Heart left ventricle (tissue), 13 donors: Measurements from ENCODE around the gene HTR4.

Experiments used
- POLR2A ChIP-seq, 2 donors: fragments of 450-650 bp; IDR thresholded peaks; one replicate each; pipeline ENCODE4 v1.6.1; 2017; ENCODE audit warnings: antibody characterized with exemption in 2 of 2, mild to moderate bottlenecking in 2 of 2, moderate library complexity in 2 of 2
- TF ChIP-seq, protein P1 (sequence below), 12 donors: fragments of 200-600 bp; sonication (generic) in 4 of 12; IDR thresholded peaks; one replicate each; pipeline versions ENCODE4 v1.5.0 to v1.8.0; 2018 to 2022; ENCODE audit warnings: antibody characterized with exemption in 12 of 12, mild to moderate bottlenecking in 5 of 12
- donor health status: ischemic (EF 13 %, LVEDD 7.1; RV severe dilation, severe dysfunction).
- donor health status: DM: no; HTN: yes; CAD: no.
- donor health status: DM: no; HTN: no; CAD: no.
- donor health status: ischemic (EF 25% LVEDD 6.9; RV normal size, moderate dysfunction).
- donor health status: ischemic (EF 25% LVEDD 5.7; RV mildly dilated, moderate dysfunction).
- donor health status: ischemic (EF 35%, LVEDD 5.7; RV mildly dilated, moderate dysfunction).
- donor health status: nonischemic (EF 11% LVEDD 7.7; RV severe dilation, severe dysfunction).
- donor health status: DM: yes; HTN: yes; CAD: no.
- donor health status: PGD.
- donor health status: ischemic (EF 29% LVEDD 5.4; RV normal size, mild dysfunction).
- donor health status: nonischemic (EF 23%, LVEDD 6.1; RV moderate dilation, normal function).

DNA sequence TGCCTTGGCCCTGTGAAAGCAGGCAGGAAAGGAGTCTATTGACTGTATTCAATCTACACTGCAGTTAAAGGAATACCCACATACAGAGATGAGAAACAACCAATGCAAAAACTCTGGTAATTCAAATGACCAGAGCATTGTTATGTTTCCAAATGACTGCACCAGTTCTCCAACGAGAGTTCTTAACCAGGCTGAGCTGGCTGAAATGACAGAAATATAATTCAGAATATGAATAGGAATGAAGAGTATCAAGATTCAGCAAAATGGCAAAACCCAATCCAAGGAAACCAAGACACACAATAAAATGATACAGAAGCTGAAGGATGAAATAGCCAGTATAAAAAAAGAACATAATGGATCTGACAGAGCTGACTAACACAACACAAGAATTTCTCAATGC lies 119.1 kb downstream of the HTR4 start:
- TF ChIP-seq, protein P1, sequence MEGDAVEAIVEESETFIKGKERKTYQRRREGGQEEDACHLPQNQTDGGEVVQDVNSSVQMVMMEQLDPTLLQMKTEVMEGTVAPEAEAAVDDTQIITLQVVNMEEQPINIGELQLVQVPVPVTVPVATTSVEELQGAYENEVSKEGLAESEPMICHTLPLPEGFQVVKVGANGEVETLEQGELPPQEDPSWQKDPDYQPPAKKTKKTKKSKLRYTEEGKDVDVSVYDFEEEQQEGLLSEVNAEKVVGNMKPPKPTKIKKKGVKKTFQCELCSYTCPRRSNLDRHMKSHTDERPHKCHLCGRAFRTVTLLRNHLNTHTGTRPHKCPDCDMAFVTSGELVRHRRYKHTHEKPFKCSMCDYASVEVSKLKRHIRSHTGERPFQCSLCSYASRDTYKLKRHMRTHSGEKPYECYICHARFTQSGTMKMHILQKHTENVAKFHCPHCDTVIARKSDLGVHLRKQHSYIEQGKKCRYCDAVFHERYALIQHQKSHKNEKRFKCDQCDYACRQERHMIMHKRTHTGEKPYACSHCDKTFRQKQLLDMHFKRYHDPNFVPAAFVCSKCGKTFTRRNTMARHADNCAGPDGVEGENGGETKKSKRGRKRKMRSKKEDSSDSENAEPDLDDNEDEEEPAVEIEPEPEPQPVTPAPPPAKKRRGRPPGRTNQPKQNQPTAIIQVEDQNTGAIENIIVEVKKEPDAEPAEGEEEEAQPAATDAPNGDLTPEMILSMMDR (IDR thresholded peaks at IDR 0.05), result no peak
- TF ChIP-seq POLR2A (IDR thresholded peaks at IDR 0.05), result no peak
